ENCODE measurements around the gene ANKRD2. TPM values are rescaled to one million over a fixed set of nuclear protein-coding genes. Genes with fewer than 3 reads are reported as not detected.

The ANKRD2 gene
- total RNA-seq, 1 experiment from 2014 or later, result not detected

DNA sequence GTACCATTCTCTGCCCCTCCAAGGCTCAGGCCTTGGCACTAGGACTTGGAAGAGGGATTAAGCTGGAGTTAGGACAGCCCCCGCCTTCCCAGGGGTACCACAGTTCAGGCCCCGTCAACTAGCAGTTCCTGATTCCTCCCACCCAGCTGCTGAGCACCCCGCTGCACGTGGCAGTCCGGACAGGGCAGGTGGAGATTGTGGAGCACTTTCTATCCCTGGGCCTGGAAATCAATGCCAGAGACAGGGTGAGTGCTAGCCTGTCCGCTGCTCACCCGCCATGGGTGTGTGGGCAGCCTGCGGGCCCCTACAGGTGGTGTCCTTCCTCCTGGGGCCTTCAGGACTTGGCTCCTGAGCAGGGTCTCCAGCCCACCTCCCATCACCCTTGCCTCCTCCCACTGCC is 9.6 kb downstream of the ANKRD2 start:
- Histone ChIP-seq H4K20me1 (ENCODE audit: insufficient read depth, low read depth, low read length) (no peaks in the 10 kb centered on the region), H3K4me2 (ENCODE audit: low read depth, low read length, poor library complexity, severe bottlenecking) (no peak overlapping the region), H3K4me3 (ENCODE audit: low read length) (no peak overlapping the region), H3K27me3 (ENCODE audit: low read length) (no peaks in the 10 kb centered on the region), H3K36me3 (ENCODE audit: insufficient read depth, low read length) (no peaks in the 10 kb centered on the region), H3K27ac (ENCODE audit: low read length) (no peak overlapping the region), H3K9ac (ENCODE audit: low read length) (no peak overlapping the region), H3K79me2 (ENCODE audit: low read length) (no peaks in the 10 kb centered on the region), H3K4me1 (ENCODE audit: low read length) (no peaks in the 10 kb centered on the region), H2AFZ (ENCODE audit: low read length) (no peak overlapping the region), H3K9me3 (ENCODE audit: low read length) (no peaks in the 10 kb centered on the region), H3K9me2 (replicated peaks; ENCODE audit: insufficient read depth, low read length) (no peaks in the 10 kb centered on the region)
- DNase-seq, result no peak

DNA sequence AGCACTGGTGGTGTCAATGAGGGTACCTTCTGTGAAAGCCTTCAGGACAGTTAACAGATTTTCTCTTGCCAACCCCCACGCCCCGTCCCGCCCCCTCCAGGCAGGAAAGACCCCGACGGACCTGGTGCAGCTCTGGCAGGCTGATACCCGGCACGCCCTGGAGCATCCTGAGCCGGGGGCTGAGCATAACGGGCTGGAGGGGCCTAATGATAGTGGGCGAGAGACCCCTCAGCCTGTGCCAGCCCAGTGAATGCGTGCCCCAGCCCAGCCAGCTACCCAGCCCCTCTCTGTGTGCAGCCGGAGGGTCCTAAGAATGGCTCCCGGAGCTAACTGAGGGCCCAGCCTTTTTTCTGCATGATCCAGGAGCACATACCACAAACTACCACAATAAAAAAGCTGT is 10.9 kb downstream of the ANKRD2 start:
- Histone ChIP-seq H3K9me2 (replicated peaks; ENCODE audit: insufficient read depth, low read length) (no peaks in the 10 kb centered on the region), H3K27me3 (ENCODE audit: low read length) (no peaks in the 10 kb centered on the region), H3K4me1 (ENCODE audit: low read length) (no peaks in the 10 kb centered on the region), H4K20me1 (ENCODE audit: insufficient read depth, low read depth, low read length) (no peaks in the 10 kb centered on the region), H3K79me2 (ENCODE audit: low read length) (no peaks in the 10 kb centered on the region), H3K4me2 (ENCODE audit: low read depth, low read length, poor library complexity, severe bottlenecking) (no peak overlapping the region), H3K27ac (ENCODE audit: low read length) (no peak overlapping the region), H3K36me3 (ENCODE audit: insufficient read depth, low read length) (no peaks in the 10 kb centered on the region), H3K9ac (ENCODE audit: low read length) (no peak overlapping the region), H2AFZ (ENCODE audit: low read length) (no peak overlapping the region), H3K4me3 (ENCODE audit: low read length) (no peak overlapping the region), H3K9me3 (ENCODE audit: low read length) (no peaks in the 10 kb centered on the region)
- no peak for DNase-seq

DNA sequence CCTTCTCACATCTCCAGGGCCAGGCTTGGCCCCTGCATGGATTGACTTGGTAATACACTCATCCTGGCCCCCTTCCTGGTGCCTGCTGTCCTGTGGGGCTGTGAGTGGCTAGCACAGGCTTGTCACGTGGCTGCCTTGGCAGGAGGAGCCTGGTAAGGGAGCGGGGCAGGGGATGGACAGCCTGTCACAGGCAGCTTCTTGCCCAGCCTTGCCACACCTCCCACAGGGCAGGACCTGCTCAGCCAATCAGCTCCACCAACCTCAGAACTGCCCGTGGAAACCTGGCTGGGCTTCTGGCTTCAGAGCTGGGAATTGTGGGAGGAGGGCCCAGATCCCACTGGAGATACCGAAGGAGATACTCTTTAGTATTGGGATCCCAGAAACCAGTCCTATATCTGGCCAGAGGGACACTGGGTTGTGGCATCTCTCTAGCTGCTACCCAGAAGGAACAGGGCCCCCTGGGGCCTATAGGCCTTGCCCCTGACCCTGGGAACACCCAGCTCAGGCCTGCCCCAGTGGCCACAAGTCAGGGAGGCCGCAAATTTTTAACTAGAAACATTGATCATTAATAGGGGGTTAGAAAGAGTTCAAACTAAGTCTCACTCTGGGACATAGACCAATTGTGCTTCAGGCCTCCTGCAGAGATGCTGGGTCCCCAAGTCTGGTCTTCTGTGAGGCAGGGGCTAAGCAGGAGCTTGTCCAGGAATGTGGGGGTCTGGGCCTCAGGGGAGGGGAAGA is 11.7 kb downstream of the ANKRD2 start, which contains the start of gene HOGA1:
Gene HOGA1 (plus strand): TSS at position 330 of the 738 bp plus-strand sequence. CDS start 315 bp downstream, at position 645.
- H3K27ac ChIP-seq (ENCODE audit: low read length), result no peak within 1 kb of the TSS
- peak; percentile 60 for DNase-seq
- H3K4me2 ChIP-seq (ENCODE audit: low read depth, low read length, poor library complexity, severe bottlenecking), result no peak within 1 kb of the TSS
- no peaks in the 10 kb centered on the region for H3K9me3 ChIP-seq (ENCODE audit: low read length)
- no peaks in the 10 kb centered on the region for H4K20me1 ChIP-seq (ENCODE audit: insufficient read depth, low read depth, low read length)
- no peaks in the 10 kb centered on the region for H3K79me2 ChIP-seq (ENCODE audit: low read length)
- H2AFZ ChIP-seq (ENCODE audit: low read length), result no peak within 1 kb of the TSS; the same call in 1 of the 2 replicates
- no peak within 1 kb of the TSS for H3K4me3 ChIP-seq (ENCODE audit: low read length)
- no peaks in the 10 kb centered on the region for H3K9me2 ChIP-seq (replicated peaks; ENCODE audit: insufficient read depth, low read length)
- no peak within 1 kb of the TSS for H3K9ac ChIP-seq (ENCODE audit: low read length)
- no peaks in the 10 kb centered on the region for H3K4me1 ChIP-seq (ENCODE audit: low read length)
- H3K36me3 ChIP-seq (ENCODE audit: insufficient read depth, low read length), result no peaks in the 10 kb centered on the region
- no peaks in the 10 kb centered on the region for H3K27me3 ChIP-seq (ENCODE audit: low read length)

DNA sequence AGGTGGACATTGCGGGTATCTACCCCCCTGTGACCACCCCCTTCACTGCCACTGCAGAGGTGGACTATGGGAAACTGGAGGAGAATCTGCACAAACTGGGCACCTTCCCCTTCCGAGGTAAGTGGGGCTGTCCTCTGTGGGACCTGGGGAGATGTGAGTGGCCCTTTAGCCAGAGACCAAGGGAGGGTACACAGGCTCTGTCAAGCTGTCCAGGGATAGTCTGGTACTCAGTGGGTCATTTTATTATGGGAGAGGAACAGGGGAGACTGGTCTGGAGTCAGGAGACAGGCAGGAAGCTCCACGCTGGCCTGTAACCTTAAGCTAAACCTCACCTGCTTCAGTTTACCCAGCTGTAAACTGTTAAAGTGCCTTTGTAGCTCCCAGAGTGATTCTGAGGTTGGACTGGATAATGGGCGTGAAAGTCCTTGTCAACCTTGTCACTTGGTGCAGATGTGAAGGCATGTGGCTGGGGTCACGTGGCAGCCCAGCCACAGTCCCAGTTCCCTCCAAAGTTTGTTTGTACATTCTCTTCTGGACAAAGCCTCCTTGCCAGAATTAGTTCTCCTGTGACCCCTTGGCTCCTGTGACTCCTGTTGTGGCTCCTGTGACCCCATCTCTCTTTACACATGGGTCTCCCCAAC is 12.3 kb downstream of the ANKRD2 start:
- Histone ChIP-seq H2AFZ (ENCODE audit: low read length) (no peak overlapping the region), H3K9ac (ENCODE audit: low read length) (no peak overlapping the region), H3K79me2 (ENCODE audit: low read length) (no peaks in the 10 kb centered on the region), H3K4me2 (ENCODE audit: low read depth, low read length, poor library complexity, severe bottlenecking) (no peak overlapping the region), H3K9me2 (replicated peaks; ENCODE audit: insufficient read depth, low read length) (no peaks in the 10 kb centered on the region), H4K20me1 (ENCODE audit: insufficient read depth, low read depth, low read length) (no peaks in the 10 kb centered on the region), H3K27ac (ENCODE audit: low read length) (no peak overlapping the region), H3K4me3 (ENCODE audit: low read length) (no peak overlapping the region), H3K9me3 (ENCODE audit: low read length) (no peaks in the 10 kb centered on the region), H3K27me3 (ENCODE audit: low read length) (no peaks in the 10 kb centered on the region), H3K36me3 (ENCODE audit: insufficient read depth, low read length) (no peaks in the 10 kb centered on the region), H3K4me1 (ENCODE audit: low read length) (no peaks in the 10 kb centered on the region)
- DNase-seq, result no peak

DNA sequence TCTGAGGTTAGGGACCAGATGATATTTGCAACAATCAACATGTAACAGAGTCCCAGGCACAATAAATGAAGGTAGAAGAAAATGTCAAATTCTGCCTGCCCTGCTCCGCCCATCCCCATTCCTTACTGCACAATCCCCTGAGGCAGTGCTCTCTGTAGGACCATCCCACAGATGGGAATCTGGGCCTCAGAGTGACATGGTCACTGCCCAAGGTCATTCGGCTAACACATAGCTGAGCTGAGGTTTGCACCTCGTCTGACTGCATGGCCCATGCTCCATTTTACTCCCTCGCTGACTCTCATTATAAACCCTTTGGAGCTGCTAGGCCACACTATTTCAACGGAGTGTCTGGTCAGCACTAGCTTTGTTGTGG is 12.8 kb downstream of the ANKRD2 start:
- Histone ChIP-seq H3K27ac (ENCODE audit: low read length) (no peak overlapping the region), H3K9me2 (replicated peaks; ENCODE audit: insufficient read depth, low read length) (no peaks in the 10 kb centered on the region), H3K4me3 (ENCODE audit: low read length) (no peak overlapping the region), H3K4me1 (ENCODE audit: low read length) (no peaks in the 10 kb centered on the region), H3K9ac (ENCODE audit: low read length) (no peak overlapping the region), H3K36me3 (ENCODE audit: insufficient read depth, low read length) (no peaks in the 10 kb centered on the region), H2AFZ (ENCODE audit: low read length) (no peak overlapping the region), H3K79me2 (ENCODE audit: low read length) (no peaks in the 10 kb centered on the region), H4K20me1 (ENCODE audit: insufficient read depth, low read depth, low read length) (no peaks in the 10 kb centered on the region), H3K27me3 (ENCODE audit: low read length) (no peaks in the 10 kb centered on the region), H3K4me2 (ENCODE audit: low read depth, low read length, poor library complexity, severe bottlenecking) (no peak overlapping the region), H3K9me3 (ENCODE audit: low read length) (no peaks in the 10 kb centered on the region)
- DNase-seq, result no peak

DNA sequence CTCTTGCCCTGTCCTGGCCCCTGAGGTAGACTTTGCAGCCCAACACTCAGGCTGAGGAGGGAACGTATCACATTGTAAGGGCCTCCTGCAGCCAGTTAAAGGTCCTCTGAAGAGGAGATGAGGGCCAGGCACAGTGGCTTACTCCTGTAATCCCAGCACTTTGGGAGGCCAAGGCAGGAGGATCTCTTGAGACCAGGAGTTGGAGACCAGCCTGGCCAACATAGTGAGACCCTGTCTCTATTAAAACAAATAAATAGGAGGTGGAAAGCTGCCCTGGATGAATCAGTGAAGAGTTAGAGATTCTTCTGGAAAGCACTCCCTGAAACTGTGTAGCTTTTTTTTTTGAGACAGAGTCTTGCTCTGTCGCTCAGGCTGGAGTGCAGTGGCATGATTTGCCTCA is 14.6 kb downstream of the ANKRD2 start:
- Histone ChIP-seq H3K79me2 (ENCODE audit: low read length) (no peaks in the 10 kb centered on the region), H3K4me1 (ENCODE audit: low read length) (no peaks in the 10 kb centered on the region; the same call in 1 of the 2 replicates), H3K36me3 (ENCODE audit: insufficient read depth, low read length) (no peaks in the 10 kb centered on the region), H4K20me1 (ENCODE audit: insufficient read depth, low read depth, low read length) (no peaks in the 10 kb centered on the region), H3K4me2 (ENCODE audit: low read depth, low read length, poor library complexity, severe bottlenecking) (no peak overlapping the region), H3K27me3 (ENCODE audit: low read length) (no peaks in the 10 kb centered on the region), H2AFZ (ENCODE audit: low read length) (no peak overlapping the region), H3K9me2 (replicated peaks; ENCODE audit: insufficient read depth, low read length) (no peaks in the 10 kb centered on the region), H3K9me3 (ENCODE audit: low read length) (no peaks in the 10 kb centered on the region), H3K27ac (ENCODE audit: low read length) (no peak overlapping the region), H3K4me3 (ENCODE audit: low read length) (no peak overlapping the region), H3K9ac (ENCODE audit: low read length) (no peak overlapping the region)
- no peak for DNase-seq

DNA sequence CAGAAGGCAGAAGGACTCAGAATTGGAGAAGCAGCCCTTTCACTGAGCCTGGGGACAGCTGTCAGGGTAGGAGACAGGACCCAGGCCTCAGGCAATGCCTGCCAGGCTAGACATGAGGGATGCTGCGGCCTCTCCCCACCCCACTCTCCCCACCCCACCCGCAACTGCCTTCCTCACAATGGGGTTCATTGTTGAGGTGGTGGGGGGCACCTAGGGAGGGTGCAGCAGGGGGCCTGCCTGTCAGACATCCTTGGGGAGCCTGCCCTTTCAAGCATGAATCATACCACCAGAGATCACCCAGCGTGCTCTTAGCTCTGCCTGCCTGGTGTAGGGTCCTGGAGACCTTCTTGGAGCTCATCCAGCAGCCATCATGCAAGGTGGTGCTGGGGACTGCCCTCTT is 16.9 kb downstream of the ANKRD2 start, which contains the start of gene C10orf62:
Gene C10orf62 (plus strand): TSS at position 243 of the 400 bp plus-strand sequence. CDS start 177 bp downstream, outside the sequence.
- Histone ChIP-seq H3K4me1 (ENCODE audit: low read length) (no peaks in the 10 kb centered on the region; the same call in 1 of the 2 replicates), H3K27ac (ENCODE audit: low read length) (no peak within 1 kb of the TSS), H3K79me2 (ENCODE audit: low read length) (no peaks in the 10 kb centered on the region), H3K9me3 (ENCODE audit: low read length) (no peaks in the 10 kb centered on the region), H3K4me2 (ENCODE audit: low read depth, low read length, poor library complexity, severe bottlenecking) (no peak within 1 kb of the TSS), H3K36me3 (ENCODE audit: insufficient read depth, low read length) (no peaks in the 10 kb centered on the region), H3K9me2 (replicated peaks; ENCODE audit: insufficient read depth, low read length) (no peaks in the 10 kb centered on the region), H3K4me3 (ENCODE audit: low read length) (no peak within 1 kb of the TSS), H3K27me3 (ENCODE audit: low read length) (no peaks in the 10 kb centered on the region), H4K20me1 (ENCODE audit: insufficient read depth, low read depth, low read length) (no peaks in the 10 kb centered on the region), H2AFZ (ENCODE audit: low read length) (no peak within 1 kb of the TSS), H3K9ac (ENCODE audit: low read length) (no peak within 1 kb of the TSS)
- no peak for DNase-seq

DNA sequence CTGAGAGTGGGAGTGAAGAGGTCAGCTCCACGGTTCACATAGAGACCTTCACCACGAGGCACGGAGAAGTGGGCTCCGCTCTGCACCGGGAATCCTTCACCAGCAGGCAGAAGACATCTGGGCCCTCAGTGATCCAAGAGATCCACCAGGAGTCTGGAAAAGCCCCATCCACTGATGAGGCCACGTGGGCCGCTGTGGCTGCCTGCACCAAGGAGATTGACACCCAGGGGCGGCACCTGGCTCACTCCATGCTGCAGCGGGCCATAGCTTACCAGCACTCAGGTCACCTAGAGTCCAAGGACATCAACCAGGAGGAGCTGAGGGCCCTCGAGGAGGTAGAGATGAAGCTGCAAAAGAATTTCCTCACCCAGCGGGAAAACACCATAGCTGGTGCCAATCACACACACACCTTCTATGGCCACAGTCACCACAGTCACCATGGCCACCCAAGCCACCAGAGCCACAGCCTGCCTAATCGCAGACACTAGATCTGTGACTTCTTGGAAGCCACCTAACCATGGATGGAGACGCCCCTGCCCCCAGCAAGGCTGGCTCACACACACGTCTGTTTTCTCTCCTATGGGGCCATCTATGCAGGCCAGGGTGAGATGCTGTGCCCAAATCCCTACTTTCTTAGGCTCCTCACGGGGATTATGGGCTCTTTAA is 17.6 kb downstream of the ANKRD2 start:
- Histone ChIP-seq H3K9me2 (replicated peaks; ENCODE audit: insufficient read depth, low read length) (no peaks in the 10 kb centered on the region), H3K36me3 (ENCODE audit: insufficient read depth, low read length) (no peaks in the 10 kb centered on the region), H3K4me2 (ENCODE audit: low read depth, low read length, poor library complexity, severe bottlenecking) (no peak overlapping the region), H4K20me1 (ENCODE audit: insufficient read depth, low read depth, low read length) (no peaks in the 10 kb centered on the region), H3K27me3 (ENCODE audit: low read length) (no peaks in the 10 kb centered on the region), H3K4me1 (ENCODE audit: low read length) (no peaks in the 10 kb centered on the region; the same call in 1 of the 2 replicates), H3K9me3 (ENCODE audit: low read length) (no peaks in the 10 kb centered on the region), H3K27ac (ENCODE audit: low read length) (no peak overlapping the region), H3K9ac (ENCODE audit: low read length) (no peak overlapping the region), H3K79me2 (ENCODE audit: low read length) (no peaks in the 10 kb centered on the region), H2AFZ (ENCODE audit: low read length) (no peak overlapping the region), H3K4me3 (ENCODE audit: low read length) (no peak overlapping the region)
- DNase-seq, result no peak
